DLD1 (cell line): ENCODE data around the gene BTBD9.

Source experiments
- in situ Hi-C: cut with HindIII; loops from 2 replicates; pipeline ENCODE4 v1.10.0; 2017; ENCODE audit warnings: low sequenced_read_pairs

The BTBD9 gene

GRCh38 chr6:38400101-38400500, 239.6 kb downstream of the BTBD9 start:
- in situ Hi-C loops = no loop called here

GRCh38 chr6:38396209-38396608, 243.5 kb downstream of the BTBD9 start:
- in situ Hi-C loops = no loop called here

GRCh38 chr6:38393986-38394385, 245.7 kb downstream of the BTBD9 start:
- in situ Hi-C loops = no loop called here

GRCh38 chr6:38391626-38392579, 247.8 kb downstream of the BTBD9 start:
- in situ Hi-C loops = no loop called here

- in situ Hi-C loops = no loop called here
These were observed 248.5 kb downstream of the BTBD9 start for GRCh38 chr6:38391206-38391605.

GRCh38 chr6:38389875-38390274, 249.9 kb downstream of the BTBD9 start:
- in situ Hi-C loops = no loop called here

- in situ Hi-C loops = no loop called here
These were observed 251.8 kb downstream of the BTBD9 start for GRCh38 chr6:38387971-38388370.

GRCh38 chr6:38387461-38387860, 252.3 kb downstream of the BTBD9 start:
- in situ Hi-C loops = no loop called here

GRCh38 chr6:38378801-38379200, 260.9 kb downstream of the BTBD9 start:
- in situ Hi-C loops = no loop called here

- in situ Hi-C loops = no loop called here
These were observed 263.8 kb downstream of the BTBD9 start for GRCh38 chr6:38375937-38376336.

GRCh38 chr6:38375341-38375740, 264.4 kb downstream of the BTBD9 start:
- in situ Hi-C loops = no loop called here

GRCh38 chr6:38371881-38372280, 267.8 kb downstream of the BTBD9 start:
- in situ Hi-C loops = no loop called here

GRCh38 chr6:38370653-38371601, 268.8 kb downstream of the BTBD9 start:
- in situ Hi-C loops = no loop called here

- in situ Hi-C loops = no loop called here
These were observed 272.5 kb downstream of the BTBD9 start for GRCh38 chr6:38367231-38367630.

- in situ Hi-C loops = no loop called here
These were observed 273.5 kb downstream of the BTBD9 start for GRCh38 chr6:38366234-38366633.

- in situ Hi-C loops = no loop called here
These were observed 275.0 kb downstream of the BTBD9 start for GRCh38 chr6:38364775-38365174.

- in situ Hi-C loops = no loop called here
These were observed 275.6 kb downstream of the BTBD9 start for GRCh38 chr6:38364127-38364526.

GRCh38 chr6:38355519-38355918, 284.2 kb downstream of the BTBD9 start:
- in situ Hi-C loops = no loop called here

GRCh38 chr6:38354905-38355304, 284.8 kb downstream of the BTBD9 start:
- in situ Hi-C loops = no loop called here

- in situ Hi-C loops = no loop called here
These were observed 285.7 kb downstream of the BTBD9 start for GRCh38 chr6:38354037-38354381.

GRCh38 chr6:38353310-38354036, 286.3 kb downstream of the BTBD9 start:
- in situ Hi-C loops = no loop called here
